ENCODE data around the gene ASPHD1. TPM values are rescaled to one million over a fixed set of nuclear protein-coding genes. Genes with fewer than 3 reads are reported as not detected.

The ASPHD1 gene
- polyA plus RNA-seq, 1 donor (not counting 4 experiments of a cell fraction or from before 2014, with no cell fraction given) = 0.71 TPM

GRCh38 chr16:29898135-29898803, 2.0 kb upstream of the ASPHD1 start:
- H3K36me3 ChIP-seq (ENCODE audit: control insufficient read depth in 2 of 2, extremely low read depth in 1 of 2, insufficient read depth in 2 of 2, low read length in 2 of 2) = no peaks in the 10 kb centered on the region
- H3K4me2 ChIP-seq (ENCODE audit: control insufficient read depth, extremely low read depth, insufficient read depth, low read depth, low read length) = peak overlapping the region; percentile 80
- H4K20me1 ChIP-seq (ENCODE audit: control insufficient read depth, extremely low read depth, insufficient read depth, low read length) = no peaks in the 10 kb centered on the region
- peaks cover 10% of the 10 kb centered on the region for H3K4me1 ChIP-seq (ENCODE audit: control insufficient read depth, extremely low read depth, insufficient read depth, low read length)
- FAIRE-seq = no peak
- H2AFZ ChIP-seq (ENCODE audit: control insufficient read depth, low read length) = no peak overlapping the region
- DNase-seq (ENCODE audit: low read depth, low spot score) = no peak
- TF ChIP-seq CTCF (optimal IDR thresholded peaks at IDR 0.05 in 1 of 3, IDR thresholded peaks at IDR 0.05 in 1 of 3, conservative IDR thresholded peaks at IDR 0.05 in 1 of 3; ENCODE audit: extremely low read depth in 1 of 3, insufficient read depth in 2 of 3, low read length in 3 of 3) = no peak
- TF ChIP-seq EZH2 (IDR thresholded peaks at IDR 0.05; ENCODE audit: low read length) = no peak
- dilution Hi-C loops (cut with MboI; ENCODE audit: extremely low pct_ligation_motif_present, low sequenced_read_pairs) = no loop called here
- H3K9me1 ChIP-seq (ENCODE audit: control insufficient read depth, extremely low read depth, insufficient read depth, low read length) = no peaks in the 10 kb centered on the region
- H3K27ac ChIP-seq (ENCODE audit: control insufficient read depth, insufficient read depth, low read length) = no peak overlapping the region
- H3K4me3 ChIP-seq (ENCODE audit: control insufficient read depth in 2 of 3, extremely low read depth in 1 of 3, insufficient read depth in 2 of 3, low read depth in 1 of 3, low read length in 3 of 3) = peak overlapping the region in 1 of 3 experiments; percentile 60
- H3K27me3 ChIP-seq (ENCODE audit: control insufficient read depth, extremely low read depth, insufficient read depth, low read length) = peaks cover 18% of the 10 kb centered on the region
- H3K9ac ChIP-seq (ENCODE audit: control insufficient read depth, extremely low read depth, insufficient read depth, low read length) = no peak overlapping the region
- no peaks in the 10 kb centered on the region for H3K79me2 ChIP-seq (ENCODE audit: control insufficient read depth, insufficient read depth, low read length)
- no peaks in the 10 kb centered on the region for H3K9me3 ChIP-seq (ENCODE audit: control insufficient read depth, low read depth, low read length)

GRCh38 chr16:29898804-29899515, 1.3 kb upstream of the ASPHD1 start:
- Histone ChIP-seq H3K9me1 (ENCODE audit: control insufficient read depth, extremely low read depth, insufficient read depth, low read length) (no peaks in the 10 kb centered on the region), H3K9me3 (ENCODE audit: control insufficient read depth, low read depth, low read length) (no peaks in the 10 kb centered on the region), H2AFZ (ENCODE audit: control insufficient read depth, low read length) (peak overlapping the region; percentile 19), H3K27ac (ENCODE audit: control insufficient read depth, insufficient read depth, low read length) (no peak overlapping the region), H3K27me3 (ENCODE audit: control insufficient read depth, extremely low read depth, insufficient read depth, low read length) (peaks cover 18% of the 10 kb centered on the region), H3K36me3 (ENCODE audit: control insufficient read depth in 2 of 2, extremely low read depth in 1 of 2, insufficient read depth in 2 of 2, low read length in 2 of 2) (no peaks in the 10 kb centered on the region), H3K4me2 (ENCODE audit: control insufficient read depth, extremely low read depth, insufficient read depth, low read depth, low read length) (peak overlapping the region; percentile 80), H3K9ac (ENCODE audit: control insufficient read depth, extremely low read depth, insufficient read depth, low read length) (peak overlapping the region; percentile 50), H3K79me2 (ENCODE audit: control insufficient read depth, insufficient read depth, low read length) (no peaks in the 10 kb centered on the region), H4K20me1 (ENCODE audit: control insufficient read depth, extremely low read depth, insufficient read depth, low read length) (no peaks in the 10 kb centered on the region), H3K4me3 (ENCODE audit: control insufficient read depth in 2 of 3, extremely low read depth in 1 of 3, insufficient read depth in 2 of 3, low read depth in 1 of 3, low read length in 3 of 3) (peak overlapping the region; percentile 46 to 60 (median 56)), H3K4me1 (ENCODE audit: control insufficient read depth, extremely low read depth, insufficient read depth, low read length) (peaks cover 10% of the 10 kb centered on the region)
- DNase-seq (ENCODE audit: low read depth, low spot score) (no peak), FAIRE-seq (no peak)
- dilution Hi-C loops (cut with MboI; ENCODE audit: extremely low pct_ligation_motif_present, low sequenced_read_pairs) = no loop called here
- TF ChIP-seq CTCF (optimal IDR thresholded peaks at IDR 0.05 in 1 of 3, IDR thresholded peaks at IDR 0.05 in 1 of 3, conservative IDR thresholded peaks at IDR 0.05 in 1 of 3; ENCODE audit: extremely low read depth in 1 of 3, insufficient read depth in 2 of 3, low read length in 3 of 3) (no peak), EZH2 (IDR thresholded peaks at IDR 0.05; ENCODE audit: low read length) (no peak)

Data from keratinocyte (primary cell).